GM12872 (cell line): ENCODE results near the gene SYCE1L.

Experiments used
- CTCF ChIP-seq: IDR thresholded peaks from 3 replicates; pipeline ENCODE4 v1.5.1; 2011; ENCODE audit warnings: low read depth, mild to moderate bottlenecking, low read length, moderate library complexity; ENCODE audit not compliant: insufficient read depth

The SYCE1L gene

GRCh38 chr16:77170805-77171204, 28.4 kb upstream of the SYCE1L start:
- no peak for TF ChIP-seq CTCF

DNA sequence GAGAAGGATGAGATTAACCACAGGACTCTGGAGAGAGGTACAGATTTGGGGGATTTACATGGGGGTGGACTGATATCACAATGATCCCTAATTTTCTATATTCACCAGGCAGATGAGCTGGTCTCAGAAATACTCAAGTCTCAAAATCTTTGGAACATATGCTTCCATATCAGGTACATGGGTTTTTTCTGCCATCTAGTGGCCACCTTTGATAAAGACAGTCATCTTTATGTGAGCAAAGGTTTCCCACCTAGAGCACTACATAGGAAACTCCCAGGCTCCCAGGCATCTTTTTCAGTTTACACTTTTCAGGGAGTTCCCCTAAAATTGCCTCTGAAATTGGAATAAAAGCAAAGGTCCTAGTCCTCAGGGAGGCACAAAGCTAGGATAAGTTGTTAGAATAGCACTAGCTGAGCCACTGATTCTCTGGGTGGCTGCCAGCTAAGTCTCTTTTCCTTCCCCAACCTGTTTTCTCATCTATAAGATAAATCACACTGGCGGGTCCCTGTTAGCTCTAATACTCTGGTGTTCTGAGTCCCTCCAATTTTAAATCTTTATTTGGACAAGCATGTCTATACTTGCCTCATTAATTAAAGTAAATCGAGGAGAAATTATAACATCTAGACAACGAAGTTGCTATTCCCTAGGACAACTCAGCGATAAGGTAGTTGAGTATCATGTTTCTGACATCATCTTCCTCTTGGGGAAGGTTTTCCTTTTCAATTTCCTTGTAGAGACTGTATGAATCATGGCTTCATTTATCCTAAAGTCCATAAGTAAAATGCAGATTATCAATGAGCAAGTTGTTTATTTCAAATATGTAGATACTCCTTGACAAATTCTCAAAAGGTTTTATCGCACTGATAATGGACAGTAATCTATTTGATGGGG, 27.2 kb upstream of the SYCE1L start:
- peak; percentile 70 for TF ChIP-seq CTCF

DNA sequence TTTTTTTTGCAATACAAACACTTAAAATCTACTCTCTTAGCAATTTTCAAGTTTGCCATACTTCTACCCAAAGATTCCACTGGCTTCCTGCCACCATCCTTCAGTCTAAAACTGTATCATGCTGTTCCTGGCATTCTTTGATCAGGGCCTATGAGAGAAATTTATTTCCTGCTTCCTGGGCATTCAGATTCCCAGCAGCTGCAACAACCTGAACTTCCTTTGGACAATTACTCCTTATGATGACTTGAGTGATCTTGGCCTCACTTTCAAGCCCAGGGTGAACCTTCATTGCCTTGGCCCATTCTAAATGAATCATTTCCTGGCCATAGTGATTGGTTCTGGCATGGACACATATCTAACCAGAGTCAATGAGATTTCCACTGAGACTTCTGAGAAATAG, 26.3 kb upstream of the SYCE1L start:
- TF ChIP-seq CTCF = no peak

DNA sequence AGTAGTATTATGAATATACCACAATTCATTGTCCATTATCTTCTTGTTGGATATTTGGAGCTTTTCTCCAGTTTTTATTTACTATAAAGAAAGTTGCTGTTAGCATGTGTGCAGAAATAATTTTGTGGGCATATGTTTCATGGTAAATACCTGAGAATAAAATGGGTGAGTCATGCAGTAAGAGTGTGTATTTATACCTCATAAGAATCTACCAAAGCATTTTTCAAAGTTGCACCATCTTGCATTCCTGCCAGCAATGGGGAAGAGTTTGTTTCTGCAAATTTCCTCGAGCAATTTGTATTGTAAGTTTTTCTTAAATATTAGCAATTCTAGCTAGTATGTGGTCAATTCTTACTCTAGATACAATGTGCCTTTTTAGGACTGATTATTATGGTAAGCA, 16.1 kb upstream of the SYCE1L start:
- no peak for TF ChIP-seq CTCF

DNA sequence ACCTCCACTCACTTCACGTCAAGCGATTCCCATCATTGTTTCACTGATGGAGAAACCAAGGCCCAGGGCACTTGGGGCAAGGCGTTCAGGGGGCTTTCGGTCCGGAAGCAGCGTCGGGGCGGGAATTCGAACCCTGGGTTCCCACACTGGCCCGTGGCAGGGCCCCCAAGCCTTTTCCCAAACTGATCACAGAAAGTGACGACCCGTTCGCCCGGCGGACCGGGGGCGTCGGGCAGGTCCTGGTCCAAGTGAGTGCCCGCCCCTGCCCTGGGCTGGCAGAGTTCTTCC, 9.1 kb upstream of the SYCE1L start:
- no peak for TF ChIP-seq CTCF

GRCh38 chr16:77190478-77191258, 8.5 kb upstream of the SYCE1L start, which contains the start of gene MON1B:
Gene MON1B, plus strand, starts transcription at chr16:77191190. Its CDS starts 296 bp downstream, at chr16:77191486.
- TF ChIP-seq CTCF = no peak

- TF ChIP-seq CTCF = no peak
These were observed 7.8 kb upstream of the SYCE1L start for GRCh38 chr16:77191259-77191969.
